GM12892 (cell line): ENCODE measurements around the gene CCSER2.

ENCODE experiments used
- POLR2A ChIP-seq: IDR thresholded peaks from 2 replicates; pipeline ENCODE4 v1.6.1; 2011; ENCODE audit warnings: low read depth, low read length, control low read depth
- POLR2AphosphoS5 ChIP-seq: IDR thresholded peaks from 2 replicates; pipeline ENCODE4 v1.6.1; 2011; ENCODE audit warnings: low read depth, low read length, control low read depth
- TAF1 ChIP-seq: IDR thresholded peaks from 2 replicates; pipeline ENCODE4 v1.6.1; 2011; ENCODE audit warnings: low read depth, mild to moderate bottlenecking, control low read depth, low read length, borderline replicate concordance

GRCh38 chr10:84367256-84367655, 38.9 kb downstream of the CCSER2 start:
- TF ChIP-seq POLR2A (no peak), POLR2AphosphoS5 (no peak), TAF1 (no peak)
